Liver (tissue), 9 donors: ENCODE results near the gene KRTAP10-2. TPM values are rescaled to one million over a fixed set of nuclear protein-coding genes. Genes with fewer than 3 reads are reported as not detected.

ENCODE experiments used
- DNase-seq: peaks from one replicate; pipeline ENCODE4 v3.0.0-alpha.2; 2017; ENCODE audit warnings: low spot score
- H3K27ac ChIP-seq, 2 donors: one replicate each; pipeline ENCODE4 v1.7.0; 2013; ENCODE audit warnings: inconsistent platforms in 2 of 2, low read length in 2 of 2, control low read depth in 1 of 2, low read depth in 1 of 2, mild to moderate bottlenecking in 1 of 2
- H3K27me3 ChIP-seq, 4 donors: one replicate each; pipeline versions ENCODE4 v1.6.1 to v1.7.0; 2013; ENCODE audit warnings: low read length in 3 of 4, inconsistent platforms in 1 of 4, mild to moderate bottlenecking in 1 of 4, moderate library complexity in 1 of 4; ENCODE audit not compliant: control insufficient read depth in 4 of 4, insufficient read depth in 4 of 4
- H3K36me3 ChIP-seq, 4 donors: one replicate each; pipeline versions ENCODE4 v1.6.1 to v1.7.0; 2013; ENCODE audit warnings: low read length in 3 of 4, mild to moderate bottlenecking in 3 of 4, low read depth in 1 of 4, moderate library complexity in 1 of 4; ENCODE audit not compliant: control insufficient read depth in 4 of 4, insufficient read depth in 3 of 4
- H3K4me1 ChIP-seq, 4 donors: one replicate each; pipeline versions ENCODE4 v1.6.1 to v1.7.0; 2013; ENCODE audit warnings: low read length in 3 of 4, mild to moderate bottlenecking in 3 of 4, moderate library complexity in 1 of 4; ENCODE audit not compliant: control insufficient read depth in 4 of 4, insufficient read depth in 4 of 4
- H3K4me3 ChIP-seq, 3 donors: one replicate each; pipeline versions ENCODE4 v1.6.1 to v1.7.0; 2013; ENCODE audit warnings: low read length in 3 of 3, control low read depth in 1 of 3, low read depth in 1 of 3, mild to moderate bottlenecking in 1 of 3
- H3K9ac ChIP-seq, 2 donors: one replicate each; pipeline ENCODE4 v1.7.0; 2013; ENCODE audit warnings: low read length in 2 of 2, mild to moderate bottlenecking in 2 of 2, moderate library complexity in 2 of 2, control low read depth in 1 of 2, low read depth in 1 of 2
- H3K9me3 ChIP-seq, 4 donors: one replicate each; pipeline versions ENCODE4 v1.6.1 to v1.7.0; 2013; ENCODE audit warnings: low read length in 3 of 4; ENCODE audit not compliant: control insufficient read depth in 4 of 4
- ATF3 ChIP-seq: IDR thresholded peaks from 2 replicates; pipeline ENCODE4 v1.6.1; 2016; ENCODE audit warnings: antibody characterized with exemption
- CTCF ChIP-seq: fragments of 150-350 bp; IDR thresholded peaks from 2 replicates; pipeline ENCODE4 v1.5.1; 2017; ENCODE audit warnings: improper control_type of control experiment, low read depth, low read length; ENCODE audit not compliant: missing input control
- EGR1 ChIP-seq, 2 donors: IDR thresholded peaks; 2 replicates each; pipeline ENCODE4 v1.6.1; 2016 to 2018; ENCODE audit warnings: antibody characterized with exemption in 2 of 2, low read depth in 2 of 2
- FOXA2 ChIP-seq: IDR thresholded peaks from 2 replicates; pipeline ENCODE4 v1.6.1; 2016; ENCODE audit warnings: antibody characterized with exemption
- GABPA ChIP-seq, 2 donors: IDR thresholded peaks in 1 of 2; conservative IDR thresholded peaks in 1 of 2; 2 replicates each; pipeline ENCODE4 v1.6.1; 2016; ENCODE audit warnings: antibody characterized with exemption in 2 of 2, mild to moderate bottlenecking in 1 of 2, moderate library complexity in 1 of 2
- HNF4A ChIP-seq, 2 donors: conservative IDR thresholded peaks; 2 replicates each; pipeline ENCODE4 v1.6.1; 2016; ENCODE audit warnings: antibody characterized with exemption in 2 of 2, mild to moderate bottlenecking in 2 of 2
- HNF4G ChIP-seq: IDR thresholded peaks from 2 replicates; pipeline ENCODE4 v1.6.1; 2016; ENCODE audit warnings: antibody characterized with exemption
- JUND ChIP-seq, 2 donors: IDR thresholded peaks; 2 replicates each; pipeline ENCODE4 v1.6.1; 2016; ENCODE audit warnings: antibody characterized with exemption in 2 of 2
- MAX ChIP-seq: IDR thresholded peaks from 2 replicates; pipeline ENCODE4 v1.6.1; 2016; ENCODE audit warnings: antibody characterized with exemption
- NR2F2 ChIP-seq: IDR thresholded peaks from 2 replicates; pipeline ENCODE4 v1.6.1; 2016; ENCODE audit warnings: antibody characterized with exemption
- RAD21 ChIP-seq, 2 donors: IDR thresholded peaks; 2 replicates each; pipeline ENCODE4 v1.6.1; 2016; ENCODE audit warnings: antibody characterized with exemption in 2 of 2, mild to moderate bottlenecking in 2 of 2
- RXRA ChIP-seq, 2 donors: IDR thresholded peaks; 2 replicates each; pipeline ENCODE4 v1.6.1; 2017 to 2018; ENCODE audit warnings: antibody characterized with exemption in 2 of 2, mild to moderate bottlenecking in 1 of 2
- SP1 ChIP-seq: IDR thresholded peaks from 2 replicates; pipeline ENCODE4 v1.6.1; 2018; ENCODE audit warnings: antibody characterized with exemption, mild to moderate bottlenecking
- TAF1 ChIP-seq: conservative IDR thresholded peaks from 2 replicates; pipeline ENCODE4 v1.6.1; 2016; ENCODE audit warnings: antibody characterized with exemption, mild to moderate bottlenecking
- YY1 ChIP-seq: IDR thresholded peaks from 2 replicates; pipeline ENCODE4 v1.6.1; 2016; ENCODE audit warnings: antibody characterized with exemption, mild to moderate bottlenecking
- WGBS: extraction: QIAGEN DNeasy Blood & Tissue Kit; methylation state at CpG from one replicate; pipeline ENCODE4 v1.1.7; 2013; 5-methylcytosine and 5-hydroxymethylcytosine counted together
- polyA plus RNA-seq, 2 donors: library from polyadenylated mRNA; stranded (reverse) in 1 of 2; unstranded in 1 of 2; fragments of 200-250 nt in 1 of 2; fragments of >200 nt in 1 of 2; fragmentation: Nextera tagmentation in 1 of 2; extraction: Ambion mirVana in 1 of 2; gene quantifications; one replicate each; pipeline versions ENCODE4 v1.2.1 to v1.2.3, GENCODE V29; 2013 to 2015
- total RNA-seq, 2 donors: library from RNA; depleted of rRNA; stranded (reverse); fragments of >200 nt; gene quantifications; one replicate each; pipeline ENCODE4 v1.2.3, GENCODE V29; 2014
- TF ChIP-seq, protein P1 (sequence below): IDR thresholded peaks from 2 replicates; pipeline ENCODE4 v1.6.1; 2016; ENCODE audit warnings: antibody characterized with exemption
- donor health status: healthy.
- donor health status: healthy.
- donor health status: healthy.
- donor health status: healthy.
- donor health status: healthy.

The KRTAP10-2 gene
- total and polyA plus RNA-seq, 4 donors, result not detected

DNA sequence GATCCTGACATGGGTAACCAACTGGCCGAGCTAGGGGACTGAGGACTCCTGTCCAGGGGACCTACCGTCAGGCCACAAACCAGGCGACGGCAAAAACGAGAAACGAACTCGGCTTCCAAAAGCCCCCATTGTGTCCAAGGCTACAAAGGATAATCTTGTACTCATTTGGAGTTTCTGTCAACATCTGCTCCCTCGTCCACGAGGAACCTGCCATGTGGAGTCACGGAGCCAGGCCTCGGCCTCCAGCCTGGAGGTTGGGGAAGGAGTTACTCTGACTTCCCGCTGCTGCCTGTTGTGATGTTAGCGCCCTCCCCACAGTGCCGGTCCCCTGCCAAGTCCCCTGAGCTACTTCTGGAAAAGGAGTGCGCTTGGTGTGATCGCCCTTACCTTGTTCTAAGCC, 18.6 kb downstream of the KRTAP10-2 start:
- H3K27ac ChIP-seq, result no peak overlapping the region
- no peak for DNase-seq
- no peaks in the 10 kb centered on the region for H3K36me3 ChIP-seq
- no peak for TF ChIP-seq ATF3
- TF ChIP-seq, protein P1, sequence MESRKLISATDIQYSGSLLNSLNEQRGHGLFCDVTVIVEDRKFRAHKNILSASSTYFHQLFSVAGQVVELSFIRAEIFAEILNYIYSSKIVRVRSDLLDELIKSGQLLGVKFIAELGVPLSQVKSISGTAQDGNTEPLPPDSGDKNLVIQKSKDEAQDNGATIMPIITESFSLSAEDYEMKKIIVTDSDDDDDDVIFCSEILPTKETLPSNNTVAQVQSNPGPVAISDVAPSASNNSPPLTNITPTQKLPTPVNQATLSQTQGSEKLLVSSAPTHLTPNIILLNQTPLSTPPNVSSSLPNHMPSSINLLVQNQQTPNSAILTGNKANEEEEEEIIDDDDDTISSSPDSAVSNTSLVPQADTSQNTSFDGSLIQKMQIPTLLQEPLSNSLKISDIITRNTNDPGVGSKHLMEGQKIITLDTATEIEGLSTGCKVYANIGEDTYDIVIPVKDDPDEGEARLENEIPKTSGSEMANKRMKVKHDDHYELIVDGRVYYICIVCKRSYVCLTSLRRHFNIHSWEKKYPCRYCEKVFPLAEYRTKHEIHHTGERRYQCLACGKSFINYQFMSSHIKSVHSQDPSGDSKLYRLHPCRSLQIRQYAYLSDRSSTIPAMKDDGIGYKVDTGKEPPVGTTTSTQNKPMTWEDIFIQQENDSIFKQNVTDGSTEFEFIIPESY, result no peak
- TF ChIP-seq YY1, result no peak
- no peak for TF ChIP-seq GABPA (IDR thresholded peaks at IDR 0.05 in 1 of 2, conservative IDR thresholded peaks at IDR 0.05 in 1 of 2)
- no peak for TF ChIP-seq JUND (IDR thresholded peaks at IDR 0.05)
- no peak for TF ChIP-seq TAF1
- no peaks in the 10 kb centered on the region for H3K27me3 ChIP-seq
- no peaks in the 10 kb centered on the region for H3K9me3 ChIP-seq
- H3K4me3 ChIP-seq, result no peak overlapping the region
- no peaks in the 10 kb centered on the region for H3K4me1 ChIP-seq
- 92% methylated on average over 16 of the region's 16 CpGs for WGBS
- no peak overlapping the region for H3K9ac ChIP-seq

DNA sequence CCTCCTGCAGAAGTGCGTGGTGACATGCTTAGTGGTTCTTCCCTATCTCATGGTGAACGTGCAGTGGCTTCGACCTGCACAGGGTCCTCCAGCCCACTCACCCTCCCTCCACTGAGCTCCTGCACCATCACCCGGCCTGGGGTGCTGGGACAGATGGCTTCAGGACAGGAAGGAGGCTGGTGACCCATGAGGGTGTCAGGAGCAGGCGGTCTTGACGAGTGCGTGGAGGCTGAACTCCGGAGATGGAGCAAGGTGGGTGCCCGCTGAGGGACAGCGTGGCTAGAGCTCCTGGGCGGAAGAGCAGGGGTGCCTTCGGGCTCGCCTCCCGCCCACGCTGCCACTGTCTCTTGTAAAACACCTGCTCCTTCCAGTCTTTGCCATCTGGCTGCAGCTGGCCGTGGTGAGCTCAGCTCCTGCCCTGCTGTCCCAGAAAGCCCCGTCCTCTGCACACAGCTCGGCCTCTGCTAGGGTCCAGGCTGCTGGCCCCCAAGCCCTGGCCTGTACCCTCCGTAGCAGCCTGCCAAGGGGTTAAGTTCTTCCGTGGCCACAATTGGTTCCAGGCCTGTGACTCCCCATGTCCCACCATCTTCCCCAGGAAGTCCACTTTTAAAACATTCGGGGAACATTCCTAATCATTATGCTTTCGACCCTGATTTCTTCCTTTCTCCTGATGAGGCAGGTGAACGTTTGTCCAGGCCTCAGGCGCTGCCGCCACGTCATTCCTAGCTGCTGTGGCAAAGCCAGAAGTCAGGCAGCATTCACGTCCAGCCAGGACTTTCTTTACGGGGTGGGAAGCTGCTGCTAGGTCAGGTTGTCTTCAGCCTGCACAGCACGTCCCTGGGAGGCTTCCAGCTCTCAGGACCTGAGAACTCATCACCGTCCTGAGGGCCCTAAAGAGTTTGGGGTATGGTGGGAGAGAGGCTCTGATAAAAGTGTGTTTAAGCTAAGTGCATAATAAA, 19.4 kb downstream of the KRTAP10-2 start:
- 86% methylated on average over 30 of the region's 30 CpGs for WGBS
- DNase-seq, result no peak

More for the DNA sequence above, 19.4 kb downstream of the KRTAP10-2 start:
- H3K27me3 ChIP-seq, result no peaks in the 10 kb centered on the region
- H3K9me3 ChIP-seq, result no peaks in the 10 kb centered on the region
- no peaks in the 10 kb centered on the region for H3K36me3 ChIP-seq
- no peak overlapping the region for H3K9ac ChIP-seq
- H3K27ac ChIP-seq, result no peak overlapping the region
- TF ChIP-seq FOXA2, result no peak
- no peak for TF ChIP-seq HNF4G
- no peak for TF ChIP-seq TAF1
- no peak for TF ChIP-seq EGR1 (IDR thresholded peaks at IDR 0.05; ENCODE audit: low read depth in 2 of 2)
- no peak for TF ChIP-seq MAX
- TF ChIP-seq ATF3, result no peak
- no peak for TF ChIP-seq YY1
- TF ChIP-seq, protein P1, result no peak
- no peak for TF ChIP-seq GABPA (IDR thresholded peaks at IDR 0.05 in 1 of 2, conservative IDR thresholded peaks at IDR 0.05 in 1 of 2)
- TF ChIP-seq RAD21 (IDR thresholded peaks at IDR 0.05), result no peak
- no peak for TF ChIP-seq SP1
- TF ChIP-seq RXRA (IDR thresholded peaks at IDR 0.05), result no peak
- TF ChIP-seq NR2F2, result no peak
- TF ChIP-seq CTCF, result no peak
- TF ChIP-seq HNF4A (conservative IDR thresholded peaks at IDR 0.05), result no peak
- H3K4me3 ChIP-seq, result no peak overlapping the region
- H3K4me1 ChIP-seq, result no peaks in the 10 kb centered on the region
